Loucy (cell line): Measurements from ENCODE around the gene TAS2R10.

Experiments used
- H2AFZ ChIP-seq: fragments of 200-600 bp; sonication (generic); 2 replicates; pipeline ENCODE4 v1.6.0; 2016; ENCODE audit warnings: antibody characterized with exemption, mild to moderate bottlenecking, low read length, moderate library complexity
- H3F3A ChIP-seq: fragments of 200-600 bp; 2 replicates; pipeline ENCODE4 v1.6.0; 2016; ENCODE audit warnings: antibody characterized with exemption, low read depth, mild to moderate bottlenecking
- H3K27me3 ChIP-seq: fragments of 200-600 bp; sonication (generic); 2 replicates; pipeline ENCODE4 v1.6.1; 2014; ENCODE audit warnings: low read length, mild to moderate bottlenecking; ENCODE audit not compliant: insufficient read depth, poor library complexity, severe bottlenecking
- H3K36me3 ChIP-seq: fragments of 200-600 bp; sonication (generic); 2 replicates; pipeline ENCODE4 v1.6.1; 2016; ENCODE audit warnings: low read length; ENCODE audit not compliant: insufficient read depth
- H3K4me1 ChIP-seq: fragments of 200-600 bp; sonication (generic); 2 replicates; pipeline ENCODE4 v1.5.1; 2014; ENCODE audit warnings: low read length, mild to moderate bottlenecking; ENCODE audit not compliant: insufficient read depth, poor library complexity, severe bottlenecking
- H3K4me2 ChIP-seq: fragments of 200-600 bp; sonication (generic); 2 replicates; pipeline ENCODE4 v1.6.0; 2014; ENCODE audit warnings: antibody characterized with exemption, low read length, low read depth, mild to moderate bottlenecking; ENCODE audit not compliant: poor library complexity, severe bottlenecking
- H3K4me3 ChIP-seq: fragments of 200-600 bp; sonication (generic); 2 replicates; pipeline ENCODE4 v1.5.1; 2014; ENCODE audit warnings: low read length, mild to moderate bottlenecking, mixed read lengths; ENCODE audit not compliant: poor library complexity, severe bottlenecking
- H3K79me2 ChIP-seq: fragments of 200-600 bp; sonication (generic); 2 replicates; pipeline ENCODE4 v1.6.1; 2014; ENCODE audit warnings: low read length; ENCODE audit not compliant: insufficient read depth
- H3K9ac ChIP-seq: fragments of 200-600 bp; sonication (generic); 2 replicates; pipeline ENCODE4 v1.6.0; 2014; ENCODE audit warnings: mild to moderate bottlenecking, low read depth, low read length, moderate library complexity; ENCODE audit not compliant: poor library complexity, severe bottlenecking
- H3K9me2 ChIP-seq: fragments of 200-600 bp; sonication (generic); replicated peaks from 2 replicates; pipeline ENCODE4 v1.6.1; 2016; ENCODE audit warnings: low read depth, low read length, mixed read lengths
- H3K9me3 ChIP-seq: fragments of 200-600 bp; sonication (generic); 2 replicates; pipeline ENCODE4 v1.6.1; 2014; ENCODE audit warnings: mild to moderate bottlenecking, antibody characterized with exemption, low read length, low read depth; ENCODE audit not compliant: insufficient read depth
- H4K20me1 ChIP-seq: fragments of 200-600 bp; sonication (generic); 2 replicates; pipeline ENCODE4 v1.6.0; 2014; ENCODE audit warnings: antibody characterized with exemption, low read length, mild to moderate bottlenecking; ENCODE audit not compliant: insufficient read depth, poor library complexity, severe bottlenecking
- CTCF ChIP-seq: fragments of 200-600 bp; sonication (generic); conservative IDR thresholded peaks from 2 replicates; pipeline ENCODE4 v1.5.1; 2014; ENCODE audit warnings: mild to moderate bottlenecking, antibody characterized with exemption, low read length
- EZH2phosphoT487 ChIP-seq: fragments of 200-600 bp; IDR thresholded peaks from 2 replicates; pipeline ENCODE4 v1.6.1; 2018; ENCODE audit warnings: antibody characterized with exemption, mild to moderate bottlenecking, moderate library complexity, borderline replicate concordance

Gene TAS2R10

GRCh38 chr12:10863512-10864218, 37.5 kb upstream of the TAS2R10 start:
- Histone ChIP-seq H3F3A (no peaks in the 10 kb centered on the region), H4K20me1 (no peaks in the 10 kb centered on the region), H3K9ac (no peak overlapping the region), H3K9me2 (no peaks in the 10 kb centered on the region), H3K27me3 (no peaks in the 10 kb centered on the region), H3K4me1 (no peaks in the 10 kb centered on the region), H3K9me3 (no peaks in the 10 kb centered on the region), H2AFZ (no peak overlapping the region), H3K79me2 (no peaks in the 10 kb centered on the region), H3K4me3 (no peak overlapping the region), H3K36me3 (no peaks in the 10 kb centered on the region), H3K4me2 (no peak overlapping the region)
- TF ChIP-seq CTCF (no peak), EZH2phosphoT487 (no peak)

GRCh38 chr12:10861366-10861765, 35.2 kb upstream of the TAS2R10 start:
- no peak overlapping the region for H2AFZ ChIP-seq
- no peaks in the 10 kb centered on the region for H3K9me2 ChIP-seq
- no peak overlapping the region for H3K4me3 ChIP-seq
- no peak overlapping the region for H3K4me2 ChIP-seq
- TF ChIP-seq EZH2phosphoT487 (no peak), CTCF (no peak)
- H3K4me1 ChIP-seq: no peaks in the 10 kb centered on the region
- H3F3A ChIP-seq: no peaks in the 10 kb centered on the region
- H4K20me1 ChIP-seq: no peaks in the 10 kb centered on the region
- H3K36me3 ChIP-seq: no peaks in the 10 kb centered on the region
- no peaks in the 10 kb centered on the region for H3K27me3 ChIP-seq
- no peak overlapping the region for H3K9ac ChIP-seq
- H3K9me3 ChIP-seq: no peaks in the 10 kb centered on the region; the same call in 1 of the 2 replicates
- H3K79me2 ChIP-seq: no peaks in the 10 kb centered on the region

- no peaks in the 10 kb centered on the region for H3K27me3 ChIP-seq
- H3K9me2 ChIP-seq: no peaks in the 10 kb centered on the region
- H3K9me3 ChIP-seq: no peaks in the 10 kb centered on the region; the same call in 1 of the 2 replicates
- peaks cover 9% of the 10 kb centered on the region for H3K4me1 ChIP-seq
- H3F3A ChIP-seq: no peaks in the 10 kb centered on the region
- H3K9ac ChIP-seq: no peak overlapping the region
- no peaks in the 10 kb centered on the region for H4K20me1 ChIP-seq
- no peaks in the 10 kb centered on the region for H3K79me2 ChIP-seq
- H3K4me2 ChIP-seq: no peak overlapping the region
- H3K4me3 ChIP-seq: no peak overlapping the region
- no peak overlapping the region for H2AFZ ChIP-seq
- no peaks in the 10 kb centered on the region for H3K36me3 ChIP-seq
- TF ChIP-seq CTCF (no peak), EZH2phosphoT487 (no peak)
These were observed 29.6 kb upstream of the TAS2R10 start for GRCh38 chr12:10855807-10856206.
